ENCODE measurements around the gene OSGEP.
A peak's percentile ranks its signal among the peaks of the same experiment; 100 is the strongest.

The OSGEP gene

GRCh38 chr14:20454516-20455354, at the start of gene OSGEP, which contains the start of gene APEX1:
OSGEP (minus strand) TSS chr14:20454812; CDS start chr14:20454683, 129 bp downstream.
APEX1 (plus strand) TSS chr14:20455226; CDS start chr14:20455646, 420 bp downstream.
- Histone ChIP-seq H3K36me3 (ENCODE audit: control insufficient read depth, low read depth, low read length) (peaks cover 61% of the 10 kb centered on the region), H3K4me3 (ENCODE audit: low read length) (peak within 1 kb of the TSS; percentile 97), H3K9me3 (ENCODE audit: control insufficient read depth, low read depth, low read length) (no peaks in the 10 kb centered on the region), H3K27ac (ENCODE audit: low read length) (peak within 1 kb of the TSS; percentile 97), H3K9ac (ENCODE audit: low read length) (peak within 1 kb of the TSS; percentile 99), H3K27me3 (ENCODE audit: control insufficient read depth, insufficient read depth, low read length) (no peaks in the 10 kb centered on the region), H3K4me1 (ENCODE audit: control insufficient read depth, low read depth, low read length) (peaks cover 3% of the 10 kb centered on the region)

GRCh38 chr14:20503898-20504297, 49.3 kb upstream of the OSGEP start:
- H3K4me1 ChIP-seq (ENCODE audit: control insufficient read depth, low read depth, low read length) = peaks cover 8% of the 10 kb centered on the region
- no peak overlapping the region for H3K27ac ChIP-seq (ENCODE audit: low read length)
- H3K36me3 ChIP-seq (ENCODE audit: control insufficient read depth, low read depth, low read length) = no peaks in the 10 kb centered on the region
- H3K4me3 ChIP-seq (ENCODE audit: low read length) = no peak overlapping the region
- H3K9ac ChIP-seq (ENCODE audit: low read length) = no peak overlapping the region
- H3K27me3 ChIP-seq (ENCODE audit: control insufficient read depth, insufficient read depth, low read length) = no peaks in the 10 kb centered on the region
- H3K9me3 ChIP-seq (ENCODE audit: control insufficient read depth, low read depth, low read length) = no peaks in the 10 kb centered on the region

GRCh38 chr14:20501346-20501745, 46.7 kb upstream of the OSGEP start:
- Histone ChIP-seq H3K4me1 (ENCODE audit: control insufficient read depth, low read depth, low read length) (peaks cover 12% of the 10 kb centered on the region), H3K27me3 (ENCODE audit: control insufficient read depth, insufficient read depth, low read length) (no peaks in the 10 kb centered on the region), H3K4me3 (ENCODE audit: low read length) (no peak overlapping the region), H3K9me3 (ENCODE audit: control insufficient read depth, low read depth, low read length) (no peaks in the 10 kb centered on the region), H3K27ac (ENCODE audit: low read length) (no peak overlapping the region), H3K36me3 (ENCODE audit: control insufficient read depth, low read depth, low read length) (no peaks in the 10 kb centered on the region), H3K9ac (ENCODE audit: low read length) (no peak overlapping the region)

GRCh38 chr14:20499881-20500280, 45.3 kb upstream of the OSGEP start:
- Histone ChIP-seq H3K9ac (ENCODE audit: low read length) (no peak overlapping the region), H3K9me3 (ENCODE audit: control insufficient read depth, low read depth, low read length) (no peaks in the 10 kb centered on the region), H3K27me3 (ENCODE audit: control insufficient read depth, insufficient read depth, low read length) (no peaks in the 10 kb centered on the region), H3K4me3 (ENCODE audit: low read length) (no peak overlapping the region), H3K36me3 (ENCODE audit: control insufficient read depth, low read depth, low read length) (no peaks in the 10 kb centered on the region), H3K4me1 (ENCODE audit: control insufficient read depth, low read depth, low read length) (peaks cover 12% of the 10 kb centered on the region), H3K27ac (ENCODE audit: low read length) (no peak overlapping the region)

GRCh38 chr14:20499108-20499507, 44.5 kb upstream of the OSGEP start:
- Histone ChIP-seq H3K4me3 (ENCODE audit: low read length) (peak overlapping the region; percentile 5), H3K27me3 (ENCODE audit: control insufficient read depth, insufficient read depth, low read length) (no peaks in the 10 kb centered on the region), H3K4me1 (ENCODE audit: control insufficient read depth, low read depth, low read length) (peaks cover 12% of the 10 kb centered on the region), H3K9me3 (ENCODE audit: control insufficient read depth, low read depth, low read length) (no peaks in the 10 kb centered on the region), H3K9ac (ENCODE audit: low read length) (no peak overlapping the region), H3K36me3 (ENCODE audit: control insufficient read depth, low read depth, low read length) (no peaks in the 10 kb centered on the region), H3K27ac (ENCODE audit: low read length) (no peak overlapping the region)

- H3K4me3 ChIP-seq (ENCODE audit: low read length) = no peak overlapping the region
- H3K4me1 ChIP-seq (ENCODE audit: control insufficient read depth, low read depth, low read length) = peaks cover 12% of the 10 kb centered on the region
- no peak overlapping the region for H3K27ac ChIP-seq (ENCODE audit: low read length)
- no peaks in the 10 kb centered on the region for H3K27me3 ChIP-seq (ENCODE audit: control insufficient read depth, insufficient read depth, low read length)
- no peaks in the 10 kb centered on the region for H3K36me3 ChIP-seq (ENCODE audit: control insufficient read depth, low read depth, low read length)
- H3K9ac ChIP-seq (ENCODE audit: low read length) = peak overlapping the region; percentile 17
- H3K9me3 ChIP-seq (ENCODE audit: control insufficient read depth, low read depth, low read length) = no peaks in the 10 kb centered on the region
Measured at GRCh38 chr14:20498622-20499021, 44.0 kb upstream of the OSGEP start.

GRCh38 chr14:20494935-20495766, 40.5 kb upstream of the OSGEP start:
- Histone ChIP-seq H3K9me3 (ENCODE audit: control insufficient read depth, low read depth, low read length) (no peaks in the 10 kb centered on the region), H3K4me1 (ENCODE audit: control insufficient read depth, low read depth, low read length) (peaks cover 12% of the 10 kb centered on the region), H3K27me3 (ENCODE audit: control insufficient read depth, insufficient read depth, low read length) (no peaks in the 10 kb centered on the region), H3K36me3 (ENCODE audit: control insufficient read depth, low read depth, low read length) (no peaks in the 10 kb centered on the region), H3K27ac (ENCODE audit: low read length) (no peak overlapping the region), H3K9ac (ENCODE audit: low read length) (no peak overlapping the region), H3K4me3 (ENCODE audit: low read length) (no peak overlapping the region)

- no peak overlapping the region for H3K9ac ChIP-seq (ENCODE audit: low read length)
- no peak overlapping the region for H3K4me3 ChIP-seq (ENCODE audit: low read length)
- H3K9me3 ChIP-seq (ENCODE audit: control insufficient read depth, low read depth, low read length) = no peaks in the 10 kb centered on the region
- H3K27ac ChIP-seq (ENCODE audit: low read length) = no peak overlapping the region
- peaks cover 1% of the 10 kb centered on the region for H3K4me1 ChIP-seq (ENCODE audit: control insufficient read depth, low read depth, low read length)
- no peaks in the 10 kb centered on the region for H3K36me3 ChIP-seq (ENCODE audit: control insufficient read depth, low read depth, low read length)
- H3K27me3 ChIP-seq (ENCODE audit: control insufficient read depth, insufficient read depth, low read length) = no peaks in the 10 kb centered on the region
Measured at GRCh38 chr14:20493634-20494033, 39.0 kb upstream of the OSGEP start.

GRCh38 chr14:20492486-20492885, 37.9 kb upstream of the OSGEP start:
- H3K9me3 ChIP-seq (ENCODE audit: control insufficient read depth, low read depth, low read length) = no peaks in the 10 kb centered on the region
- no peak overlapping the region for H3K9ac ChIP-seq (ENCODE audit: low read length)
- no peak overlapping the region for H3K4me3 ChIP-seq (ENCODE audit: low read length)
- no peaks in the 10 kb centered on the region for H3K27me3 ChIP-seq (ENCODE audit: control insufficient read depth, insufficient read depth, low read length)
- no peak overlapping the region for H3K27ac ChIP-seq (ENCODE audit: low read length)
- H3K4me1 ChIP-seq (ENCODE audit: control insufficient read depth, low read depth, low read length) = no peaks in the 10 kb centered on the region
- H3K36me3 ChIP-seq (ENCODE audit: control insufficient read depth, low read depth, low read length) = no peaks in the 10 kb centered on the region

GRCh38 chr14:20490563-20490962, 36.0 kb upstream of the OSGEP start:
- Histone ChIP-seq H3K27me3 (ENCODE audit: control insufficient read depth, insufficient read depth, low read length) (no peaks in the 10 kb centered on the region), H3K9me3 (ENCODE audit: control insufficient read depth, low read depth, low read length) (no peaks in the 10 kb centered on the region), H3K4me3 (ENCODE audit: low read length) (no peak overlapping the region), H3K27ac (ENCODE audit: low read length) (no peak overlapping the region), H3K9ac (ENCODE audit: low read length) (no peak overlapping the region), H3K36me3 (ENCODE audit: control insufficient read depth, low read depth, low read length) (no peaks in the 10 kb centered on the region), H3K4me1 (ENCODE audit: control insufficient read depth, low read depth, low read length) (peaks cover 6% of the 10 kb centered on the region)

- H3K4me1 ChIP-seq (ENCODE audit: control insufficient read depth, low read depth, low read length) = peaks cover 11% of the 10 kb centered on the region
- no peaks in the 10 kb centered on the region for H3K36me3 ChIP-seq (ENCODE audit: control insufficient read depth, low read depth, low read length)
- H3K9ac ChIP-seq (ENCODE audit: low read length) = no peak overlapping the region
- no peak overlapping the region for H3K27ac ChIP-seq (ENCODE audit: low read length)
- no peak overlapping the region for H3K4me3 ChIP-seq (ENCODE audit: low read length)
- H3K27me3 ChIP-seq (ENCODE audit: control insufficient read depth, insufficient read depth, low read length) = no peaks in the 10 kb centered on the region
- H3K9me3 ChIP-seq (ENCODE audit: control insufficient read depth, low read depth, low read length) = no peaks in the 10 kb centered on the region
Measured at GRCh38 chr14:20489093-20489994, 34.7 kb upstream of the OSGEP start.
